T-helper 1 cell treated with Interleukin-12 subunit alpha and Interleukin-12 subunit beta and Interleukin-4 antibody, amounts not matched to agents 30 ng/mL and 1 ng/mL, for 36 hours (primary cell): Measurements from ENCODE around the gene PRR33. TPM values are rescaled to one million over a fixed set of nuclear protein-coding genes. Genes with fewer than 3 reads are reported as not detected.

Source experiments
- intact Hi-C: fragments of 100-400 bp; cut with micrococcal nuclease; formaldehyde crosslinking; loops from one replicate; pipeline ENCODE4 v1.15.1; 2024
- total RNA-seq: library from RNA; stranded (reverse); gene quantifications from 2 replicates; pipeline ENCODE4 v1.2.3, GENCODE V29; 2022

The PRR33 gene
- total RNA-seq, 1 donor from 2014 or later, result not detected

- intact Hi-C loops, result no loop called here
Observed at GRCh38 chr11:1928470-1928890, 36.8 kb upstream of the PRR33 start.

DNA sequence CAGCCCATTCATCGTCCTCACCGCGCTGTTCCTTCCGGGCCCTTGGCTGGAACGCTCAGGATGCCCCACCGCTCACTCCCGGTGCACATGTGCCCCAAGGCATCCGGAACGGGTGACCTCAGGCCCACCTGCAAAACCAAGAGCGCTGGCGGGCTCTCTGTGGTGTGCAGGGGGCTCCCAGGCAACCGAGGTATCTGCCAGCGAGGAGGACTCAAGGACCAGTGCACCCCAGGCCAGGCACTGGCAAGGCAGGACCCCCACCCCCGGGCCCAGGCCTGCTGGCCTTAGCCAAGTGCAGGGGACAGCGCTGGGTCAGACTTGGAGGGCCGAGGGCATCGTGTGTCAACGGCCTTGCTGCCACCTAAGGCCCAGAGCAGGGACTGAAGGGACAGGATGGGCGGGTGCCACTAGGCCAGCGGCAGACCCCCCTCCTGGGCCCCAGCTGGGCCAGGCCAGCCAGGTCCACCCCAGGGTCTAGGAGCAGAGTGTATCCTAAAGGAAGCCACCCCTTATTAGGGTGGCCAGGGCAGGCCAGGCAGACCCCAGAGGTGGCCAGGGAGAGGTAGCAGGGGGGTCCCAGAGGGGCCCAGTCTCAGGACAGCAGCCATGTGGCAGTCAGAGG lies 36.3 kb upstream of the PRR33 start:
- intact Hi-C loops, result no loop called here

DNA sequence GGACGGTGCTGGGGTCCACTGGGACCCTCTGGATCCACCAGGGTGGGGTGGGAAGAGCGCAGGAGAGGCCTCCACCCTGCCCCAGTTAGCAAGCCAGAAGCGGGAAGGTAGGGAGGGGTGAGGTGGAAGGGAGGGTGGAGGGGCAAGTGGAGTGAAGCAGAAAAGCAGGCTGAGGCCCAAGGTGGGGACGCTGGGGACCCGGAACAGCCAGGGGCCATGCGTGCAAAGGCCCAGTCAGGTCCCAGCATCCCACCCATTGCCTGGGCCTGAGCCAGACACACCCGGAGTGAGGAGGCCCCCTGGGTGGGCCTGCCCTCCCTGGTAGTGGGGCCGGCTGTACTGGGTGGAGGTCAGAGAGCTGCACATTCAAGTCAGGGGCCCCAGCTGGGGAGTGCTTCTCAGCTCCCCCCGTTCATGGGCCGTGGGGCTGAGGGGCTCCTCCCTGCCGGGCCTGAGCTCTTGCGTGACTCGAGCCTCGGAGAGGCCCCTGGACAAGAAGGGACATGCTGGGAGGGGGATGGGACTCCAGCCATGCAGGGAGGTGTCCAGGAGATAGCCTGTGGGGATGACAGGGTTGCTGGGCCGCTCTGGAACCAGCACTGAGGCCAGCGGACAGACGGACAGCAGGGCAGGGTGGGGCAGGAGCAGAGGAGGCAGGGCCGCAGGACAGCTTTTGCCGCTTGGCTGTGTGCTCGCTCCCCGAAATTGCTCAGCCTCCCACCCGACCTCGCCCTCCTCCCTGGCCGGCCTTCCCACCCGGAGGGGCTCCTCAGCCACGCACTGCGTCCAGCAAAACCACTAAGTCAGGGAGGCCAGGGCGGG lies 35.5 kb upstream of the PRR33 start:
- intact Hi-C loops, result no loop called here

DNA sequence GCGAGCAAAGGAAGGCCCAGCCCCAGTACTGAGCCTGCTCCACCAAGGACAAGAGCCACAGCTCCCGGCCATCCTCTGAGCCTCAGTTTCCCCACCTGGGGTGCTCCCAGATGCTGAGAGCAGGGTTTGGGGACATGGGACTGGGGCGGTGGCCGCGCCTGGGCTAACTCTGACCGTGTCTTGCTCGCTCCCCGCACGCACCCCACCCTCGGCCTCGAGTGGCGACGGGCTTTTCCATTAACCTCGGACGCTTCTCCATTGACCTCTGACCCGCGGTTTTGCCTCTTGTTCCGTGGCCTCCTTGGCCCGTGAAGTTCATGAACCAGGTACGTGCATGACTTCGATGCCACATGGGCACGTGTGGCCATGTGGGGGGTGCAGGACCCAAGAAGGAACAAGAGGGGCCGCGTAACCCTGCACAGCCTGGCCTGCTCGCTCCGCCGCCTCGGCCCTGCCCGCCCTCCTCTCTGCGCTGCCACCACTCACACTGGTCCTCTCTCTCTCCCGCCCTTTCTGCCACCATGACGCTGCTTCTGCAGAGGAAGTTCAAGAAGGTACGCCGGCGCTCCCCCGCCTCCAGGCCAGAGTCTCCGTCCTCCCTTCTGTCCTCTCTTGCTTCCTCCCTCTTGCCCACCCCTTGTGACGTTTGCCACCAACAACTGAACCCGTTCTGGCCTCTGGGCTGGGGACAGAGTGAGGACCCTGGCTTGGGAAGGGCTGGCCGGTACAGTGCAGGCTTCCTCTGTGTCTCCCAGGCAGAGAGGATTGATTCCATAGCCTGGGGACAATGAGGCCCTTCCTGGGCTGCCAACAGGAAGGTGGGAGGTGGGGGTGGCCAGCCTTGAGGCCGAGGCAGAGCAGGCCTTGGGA lies 34.7 kb upstream of the PRR33 start:
- intact Hi-C loops, result no loop called here

DNA sequence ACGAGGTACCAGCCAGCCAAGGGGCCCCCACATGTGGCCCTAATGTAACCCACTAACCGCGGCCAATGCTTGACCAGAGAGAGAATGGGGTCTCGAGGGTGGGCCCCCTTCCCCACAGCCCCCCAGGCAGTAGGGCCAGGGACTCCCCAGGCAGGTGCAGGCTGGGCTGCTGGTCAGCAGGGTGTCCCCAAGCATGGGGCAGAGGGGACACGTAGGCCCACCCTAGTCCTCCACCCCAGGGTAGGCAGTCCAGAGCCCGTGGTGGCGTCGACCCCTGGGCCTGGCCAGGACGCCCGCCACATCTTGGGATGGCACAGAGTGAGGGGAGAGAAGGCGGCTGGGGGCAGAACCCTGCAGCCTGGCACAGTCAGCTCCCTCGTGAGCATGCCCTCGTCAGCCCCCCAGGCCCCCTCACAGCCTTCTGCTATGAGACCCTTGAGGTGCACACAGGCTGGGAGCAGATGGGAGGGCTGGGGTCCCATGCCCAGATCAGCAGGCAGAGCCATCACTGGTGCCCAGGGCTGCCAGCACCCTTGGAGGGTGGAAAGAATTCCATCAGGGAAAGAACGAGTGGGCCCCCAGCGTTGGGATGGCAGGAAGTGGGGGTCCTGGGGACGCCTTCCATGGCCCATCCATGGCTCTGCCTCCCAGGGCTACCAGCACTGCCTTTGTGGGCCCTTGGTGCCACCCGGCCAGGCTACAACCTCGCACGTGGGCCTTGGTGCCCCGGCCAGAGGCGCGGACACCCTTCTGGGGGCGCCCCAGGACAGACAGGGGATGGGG lies 33.9 kb upstream of the PRR33 start:
- intact Hi-C loops, result no loop called here

- intact Hi-C loops, result no loop called here
Observed at GRCh38 chr11:1924646-1925372, 33.1 kb upstream of the PRR33 start.

GRCh38 chr11:1924181-1924580 lies 32.5 kb upstream of the PRR33 start:
- intact Hi-C loops, result no loop called here

DNA sequence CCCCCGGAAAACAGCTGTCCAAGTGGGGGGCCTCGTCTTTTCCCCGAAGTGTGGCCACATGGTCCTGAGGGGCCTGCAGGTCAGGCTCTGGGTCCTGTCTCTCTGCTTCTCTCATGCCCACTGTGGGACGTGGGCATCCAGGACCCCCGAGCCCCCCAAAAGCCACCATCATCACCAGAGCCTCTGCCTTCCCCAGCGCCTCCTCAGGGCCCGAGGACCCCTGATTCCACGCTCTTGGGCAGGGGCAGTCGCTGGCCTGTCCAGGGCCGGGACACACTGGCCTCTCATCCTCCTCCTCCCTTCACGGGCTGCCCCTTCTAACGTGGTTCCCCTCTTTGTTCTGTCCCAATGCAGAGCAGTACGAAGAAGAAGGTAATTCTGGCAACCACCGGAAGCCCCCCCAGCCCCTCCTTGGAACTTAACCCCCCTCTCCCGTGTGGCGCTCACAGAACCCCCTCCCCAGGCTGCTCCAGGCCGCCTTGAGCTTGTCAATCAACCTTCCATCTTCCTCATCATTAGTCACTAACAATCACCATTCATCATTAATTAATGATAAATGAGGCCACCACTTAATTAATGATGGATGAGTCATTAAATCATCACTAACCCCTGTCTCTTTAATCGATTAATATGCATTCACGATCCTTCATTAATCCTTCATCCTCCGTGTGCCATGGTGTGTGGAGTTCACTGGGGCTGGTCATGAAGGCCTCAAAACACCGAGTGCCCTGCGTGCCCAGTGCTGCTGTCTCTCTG lies 31.7 kb upstream of the PRR33 start:
- intact Hi-C loops, result no loop called here

- intact Hi-C loops, result no loop called here
Observed at GRCh38 chr11:1922481-1923081, 30.9 kb upstream of the PRR33 start.

- intact Hi-C loops, result no loop called here
Observed at GRCh38 chr11:1921574-1922141, 30.0 kb upstream of the PRR33 start.

- intact Hi-C loops, result no loop called here
Observed at GRCh38 chr11:1920909-1921573, 29.3 kb upstream of the PRR33 start.

DNA sequence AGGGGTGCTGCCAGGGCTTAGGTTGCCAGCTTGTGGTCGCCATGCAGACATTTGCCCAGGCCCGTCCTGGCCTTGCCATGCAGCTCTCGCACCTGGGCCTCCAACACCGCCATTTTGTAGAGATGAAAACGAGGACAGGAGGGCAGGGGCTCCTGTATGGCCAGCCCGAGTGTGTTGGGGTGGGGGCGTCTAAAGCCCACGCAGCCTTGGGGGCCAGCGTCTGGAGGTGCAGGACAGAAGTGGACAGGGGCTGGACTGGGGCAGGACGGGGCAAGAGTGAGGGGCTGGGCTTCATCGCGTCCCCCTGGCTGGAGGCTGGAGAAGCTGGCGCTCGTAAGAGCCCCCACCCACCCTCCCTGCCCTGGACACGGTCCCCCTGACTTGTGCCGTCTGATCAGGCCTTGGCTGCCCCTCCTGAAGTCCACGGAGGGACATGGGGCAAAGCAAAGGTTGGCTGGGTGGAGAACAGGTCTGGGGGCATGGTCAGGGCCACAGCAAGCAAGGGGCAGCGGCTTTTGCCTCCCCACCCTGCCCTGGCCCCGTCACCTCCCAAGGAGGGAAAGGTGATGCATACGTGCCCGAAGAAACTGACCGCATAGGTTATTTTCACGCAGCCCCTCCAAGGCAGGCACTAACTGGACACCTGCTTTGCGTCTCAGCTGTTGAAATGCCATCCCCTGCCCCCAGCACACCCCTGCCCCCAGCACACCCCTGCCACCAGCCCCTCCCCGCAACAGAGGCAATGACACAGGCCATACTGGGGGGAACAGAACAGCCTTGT lies 28.6 kb upstream of the PRR33 start:
- intact Hi-C loops, result no loop called here

GRCh38 chr11:1919391-1920127 lies 27.9 kb upstream of the PRR33 start, which contains the start of gene TNNT3:
Gene TNNT3, plus strand, starts transcription at chr11:1919703. Its CDS starts 3,172 bp downstream, at chr11:1922875.
- intact Hi-C loops, result loop anchor here (2.0 to 5.0 kb wide), 3 partner anchors 37 to 81 kb away; partner anchors contain the start of genes LSP1 and TNNI2

DNA sequence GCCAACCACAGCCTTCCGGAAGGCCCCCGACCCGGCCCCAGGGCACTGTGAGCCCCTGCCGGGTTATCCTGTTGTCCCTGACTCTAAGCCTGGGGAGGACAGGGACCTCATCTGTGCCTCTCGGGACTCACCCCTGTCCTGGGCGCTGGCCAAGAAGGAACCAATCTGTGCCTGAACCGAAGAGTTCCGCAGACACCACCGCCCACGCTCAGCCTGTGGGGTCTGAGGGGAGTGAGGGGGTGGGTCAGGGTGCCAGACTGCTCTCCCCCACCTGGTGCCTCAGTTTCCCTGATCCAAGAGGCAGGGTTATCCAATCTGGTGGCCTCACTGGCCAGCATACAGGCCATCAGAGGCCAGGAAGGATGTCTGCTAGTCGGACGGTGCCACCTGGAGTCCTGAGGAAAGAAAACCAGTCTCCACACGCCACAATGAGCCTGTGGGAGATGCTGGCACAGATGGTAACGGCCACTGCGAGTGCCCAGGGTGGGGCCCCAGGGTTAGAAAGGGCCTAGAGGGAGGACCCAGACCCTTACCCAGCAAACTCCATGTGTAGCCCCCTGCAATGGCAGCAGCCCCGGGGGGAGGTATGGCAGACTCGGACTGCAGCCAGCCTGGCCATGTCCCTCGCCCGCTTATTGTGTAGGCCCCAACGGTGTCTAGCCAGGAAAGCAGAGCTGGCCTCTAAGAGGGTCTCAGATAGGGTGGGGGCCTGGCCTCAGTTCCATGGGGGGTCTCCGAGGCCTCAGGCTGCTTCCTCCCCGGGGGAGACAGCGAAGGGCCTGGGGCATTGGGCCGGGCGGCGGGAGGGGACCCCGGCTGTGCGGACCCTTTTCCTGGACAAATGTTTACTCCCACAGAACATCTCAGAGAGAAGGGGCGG lies 27.0 kb upstream of the PRR33 start:
- intact Hi-C loops, result loop anchor here (2.0 to 5.0 kb wide), 3 partner anchors 36 to 80 kb away; partner anchors contain the start of genes LSP1 and TNNI2
